ENCODE measurements around the gene CACNA2D4. TPM values are rescaled to one million over a fixed set of nuclear protein-coding genes. Genes with fewer than 3 reads are reported as not detected.

Gene CACNA2D4
- total and polyA plus RNA-seq, 2 donors (not counting 3 experiments of a cell fraction or from before 2014, with no cell fraction given), result 0.58 to 0.73 TPM

- H3K4me1 ChIP-seq (ENCODE audit: control insufficient read depth, extremely low read depth, insufficient read depth, low read length), result no peaks in the 10 kb centered on the region
- intact Hi-C loops (cut with micrococcal nuclease) (no loop called here), dilution Hi-C loops (cut with MboI; ENCODE audit: extremely low pct_ligation_motif_present, low sequenced_read_pairs) (no loop called here)
- H3K27me3 ChIP-seq (ENCODE audit: control insufficient read depth in 2 of 2, insufficient read depth in 2 of 2, low read length in 2 of 2), result peaks cover 0 to 2% of the 10 kb centered on the region in 2 experiments
- POLR2A ChIA-PET, result no interaction called here
- FAIRE-seq (no peak), DNase-seq (ENCODE audit: low read depth, low spot score) (no peak)
- H3K9ac ChIP-seq (replicated peaks; ENCODE audit: extremely low read depth, insufficient read depth, low read length), result no peak overlapping the region
- no peak overlapping the region for H3K4me3 ChIP-seq (replicated peaks in 1 of 3; ENCODE audit: insufficient read depth in 1 of 3, low read depth in 1 of 3, low read length in 3 of 3)
- H4K20me1 ChIP-seq (replicated peaks; ENCODE audit: control insufficient read depth, extremely low read depth, insufficient read depth, low read length), result no peaks in the 10 kb centered on the region
- no peak overlapping the region for H2AFZ ChIP-seq (ENCODE audit: low read depth, low read length)
- H3K79me2 ChIP-seq (ENCODE audit: control insufficient read depth, insufficient read depth, low read length), result no peaks in the 10 kb centered on the region
- no peaks in the 10 kb centered on the region for H3K36me3 ChIP-seq (ENCODE audit: control insufficient read depth in 2 of 2, extremely low read depth in 1 of 2, insufficient read depth in 2 of 2, low read length in 2 of 2)
- H3K9me3 ChIP-seq (replicated peaks; ENCODE audit: control insufficient read depth, insufficient read depth, low read length), result no peaks in the 10 kb centered on the region
- BruUV-seq (replicated peaks), result no TSS peak
- TF ChIP-seq EZH2 (IDR thresholded peaks at IDR 0.05; ENCODE audit: borderline replicate concordance, low read depth, low read length, severe bottlenecking) (no peak), CTCF (IDR thresholded peaks at IDR 0.05; ENCODE audit: extremely low read depth in 1 of 2, insufficient read depth in 1 of 2, low read depth in 1 of 2, low read length in 2 of 2) (no peak), JUN (IDR thresholded peaks at IDR 0.05; ENCODE audit: borderline replicate concordance, insufficient read depth, insufficient read length, low read depth) (no peak), MAX (IDR thresholded peaks at IDR 0.05; ENCODE audit: insufficient read depth, insufficient read length) (no peak), FOS (IDR thresholded peaks at IDR 0.05; ENCODE audit: borderline replicate concordance, insufficient read depth, low read length) (no peak), POLR2A (IDR thresholded peaks at IDR 0.05; ENCODE audit: low read depth, low read length) (no peak), MYC (IDR thresholded peaks at IDR 0.05; ENCODE audit: low read depth, low read length) (no peak), GATA2 (IDR thresholded peaks at IDR 0.05; ENCODE audit: insufficient read depth, insufficient read length, low read depth, low read length) (no peak), POLR2AphosphoS5 (IDR thresholded peaks at IDR 0.05; ENCODE audit: insufficient read depth, low read depth, low read length) (no peak)
- no peak overlapping the region for H3K4me2 ChIP-seq (ENCODE audit: insufficient read depth, low read length)
- H3K27ac ChIP-seq (ENCODE audit: insufficient read depth, low read depth, low read length), result no peak overlapping the region
- H3K9me1 ChIP-seq (replicated peaks; ENCODE audit: control insufficient read depth, extremely low read depth, insufficient read depth, low read length), result no peaks in the 10 kb centered on the region
- CTCF ChIA-PET, result no interaction called here
These were observed 38.8 kb downstream of the CACNA2D4 start for GRCh38 chr12:1879633-1880032.

Measured in endothelial cell of umbilical vein (primary cell).